H1 (cell line): ENCODE data around the gene CEP170. TPM values are rescaled to one million over a fixed set of nuclear protein-coding genes. Genes with fewer than 3 reads are reported as not detected.

Experiments used
- CTCF ChIA-PET: fragments of 300-600 bp; sonication (Branson Sonifier 250); formaldehyde crosslinking; loops from one replicate; lab custom pipeline; 2021; ENCODE audit not compliant: partially characterized antibody; lab: Charles Lee
- POLR2A ChIA-PET: fragments of 300-600 bp; sonication (Branson Sonifier 250); formaldehyde crosslinking; loops from one replicate; lab custom pipeline; 2021; ENCODE audit warnings: inconsistent platforms; ENCODE audit not compliant: partially characterized antibody; lab: Charles Lee
- DNase-seq, 2 experiments: peaks; one replicate each; pipeline versions ENCODE4 v3.0.0 to v3.0.0-alpha.2; 2010 to 2022; ENCODE audit warnings: low spot score in 2 of 2, low read depth in 1 of 2, mixed read lengths in 1 of 2
- FAIRE-seq: peaks from 2 replicates; lab custom pipeline; 2011; peaks lifted over from hg19 to GRCh38; lab: Jason Lieb, UNC
- H2AFZ ChIP-seq: 2 replicates; pipeline ENCODE4 v1.8.1; 2012; ENCODE audit warnings: low read length, inconsistent platforms
- H2AK5ac ChIP-seq: 2 replicates; pipeline ENCODE4 v1.6.1; 2013; ENCODE audit warnings: low read depth, low read length
- H2BK120ac ChIP-seq: replicated peaks from 2 replicates; pipeline ENCODE3; 2013; ENCODE audit warnings: low read depth, low read length, inconsistent platforms
- H2BK12ac ChIP-seq: 2 replicates; pipeline ENCODE4 v1.6.1; 2013; ENCODE audit warnings: low read depth, low read length
- H2BK15ac ChIP-seq: 2 replicates; pipeline ENCODE4 v1.6.1; 2013; ENCODE audit warnings: low read length
- H2BK20ac ChIP-seq: 2 replicates; pipeline ENCODE4 v1.6.1; 2013; ENCODE audit warnings: low read length
- H2BK5ac ChIP-seq: 2 replicates; pipeline ENCODE4 v1.6.1; 2013; ENCODE audit warnings: low read depth, low read length
- H3K14ac ChIP-seq: 2 replicates; pipeline ENCODE4 v1.6.1; 2013; ENCODE audit warnings: inconsistent platforms; ENCODE audit not compliant: insufficient read length
- H3K18ac ChIP-seq: 2 replicates; pipeline ENCODE4 v1.6.1; 2013; ENCODE audit warnings: low read length; ENCODE audit errors: extremely low read depth
- H3K23ac ChIP-seq: 2 replicates; pipeline ENCODE4 v1.6.1; 2013; ENCODE audit warnings: inconsistent platforms; ENCODE audit not compliant: insufficient read length
- H3K23me2 ChIP-seq: 2 replicates; pipeline ENCODE4 v1.6.1; 2013; ENCODE audit warnings: low read depth, low read length
- H3K27ac ChIP-seq: 2 replicates; pipeline ENCODE4 v1.6.1; 2011; ENCODE audit warnings: low read depth, low read length, inconsistent platforms
- H3K27me3 ChIP-seq, 4 experiments: replicated peaks in 1 of 4; 1 replicate in 1 of 4; 2 replicates in 3 of 4; pipeline versions ENCODE4 v1.6.1 to v1.8.1; 2011 to 2013; ENCODE audit warnings: low read length in 3 of 4, mild to moderate bottlenecking in 3 of 4, inconsistent platforms in 2 of 4, mixed read lengths in 2 of 4, moderate library complexity in 1 of 4; ENCODE audit not compliant: control insufficient read depth in 3 of 4, insufficient read depth in 3 of 4; ENCODE audit errors: extremely low read depth in 1 of 4
- H3K36me3 ChIP-seq, 4 experiments: 2 replicates each; pipeline versions ENCODE4 v1.6.1 to v1.8.1; 2011 to 2013; ENCODE audit warnings: mild to moderate bottlenecking in 4 of 4, low read length in 3 of 4, moderate library complexity in 2 of 4, control low read depth in 1 of 4, inconsistent platforms in 1 of 4; ENCODE audit not compliant: insufficient read depth in 4 of 4, control insufficient read depth in 2 of 4
- H3K4ac ChIP-seq: replicated peaks from 2 replicates; pipeline ENCODE3; 2013; ENCODE audit warnings: low read length, low read depth, mixed read lengths, inconsistent platforms; ENCODE audit not compliant: insufficient read length
- H3K4me1 ChIP-seq, 4 experiments: replicated peaks in 1 of 4; 1 replicate in 1 of 4; 2 replicates in 3 of 4; pipeline versions ENCODE4 v1.6.1 to v1.8.1; 2011 to 2013; ENCODE audit warnings: low read length in 3 of 4, inconsistent platforms in 2 of 4, mixed read lengths in 1 of 4; ENCODE audit not compliant: insufficient read depth in 4 of 4, control insufficient read depth in 3 of 4
- H3K4me2 ChIP-seq, 2 experiments: 2 replicates each; pipeline versions ENCODE4 v1.6.1 to v1.8.1; 2011 to 2013; ENCODE audit warnings: low read depth in 2 of 2, low read length in 2 of 2, control low read depth in 1 of 2, inconsistent platforms in 1 of 2, mild to moderate bottlenecking in 1 of 2; ENCODE audit not compliant: insufficient read depth in 1 of 2
- H3K4me3 ChIP-seq, 4 experiments: fragments of 200-600, 300-600 bp in 1 of 4; sonication (generic), shearing (Covaris generic), sonication (Bioruptor Twin) in 1 of 4; 2 replicates each; pipeline versions ENCODE4 v1.5.1 to v1.8.1; 2011 to 2016; ENCODE audit warnings: low read length in 4 of 4, low read depth in 3 of 4, control low read depth in 2 of 4, inconsistent platforms in 2 of 4, mild to moderate bottlenecking in 2 of 4, mixed read lengths in 1 of 4, moderate library complexity in 1 of 4; ENCODE audit not compliant: insufficient read depth in 2 of 4; ENCODE audit errors: extremely low read depth in 1 of 4
- H3K56ac ChIP-seq: replicated peaks from 2 replicates; pipeline ENCODE3; 2013; ENCODE audit warnings: low read depth, mild to moderate bottlenecking, mixed read lengths, low read length, inconsistent platforms; ENCODE audit not compliant: insufficient read length
- H3K79me1 ChIP-seq: 2 replicates; pipeline ENCODE4 v1.6.1; 2013; ENCODE audit warnings: low read depth, low read length, control low read depth
- H3K79me2 ChIP-seq, 2 experiments: 2 replicates each; pipeline versions ENCODE4 v1.6.1 to v1.8.1; 2012 to 2013; ENCODE audit warnings: low read length in 2 of 2, mild to moderate bottlenecking in 2 of 2, inconsistent platforms in 1 of 2; ENCODE audit not compliant: insufficient read depth in 2 of 2, control insufficient read depth in 1 of 2
- H3K9ac ChIP-seq, 4 experiments: replicated peaks in 1 of 4; 1 replicate in 1 of 4; 2 replicates in 3 of 4; pipeline versions ENCODE4 v1.6.1 to v1.8.1; 2011 to 2013; ENCODE audit warnings: low read depth in 3 of 4, low read length in 3 of 4, control low read depth in 2 of 4, mild to moderate bottlenecking in 2 of 4, moderate library complexity in 2 of 4, inconsistent platforms in 1 of 4; ENCODE audit errors: extremely low read depth in 1 of 4
- H3K9me3 ChIP-seq, 2 experiments: 2 replicates each; pipeline versions ENCODE4 v1.6.1 to v1.8.1; 2012 to 2013; ENCODE audit warnings: mild to moderate bottlenecking in 2 of 2, moderate library complexity in 2 of 2, control low read depth in 1 of 2, inconsistent platforms in 1 of 2, low read depth in 1 of 2, low read length in 1 of 2, mixed read lengths in 1 of 2; ENCODE audit not compliant: insufficient read depth in 2 of 2
- H4K20me1 ChIP-seq, 2 experiments: replicated peaks in 1 of 2; 2 replicates each; pipeline versions ENCODE3 to v1.8.1; 2011 to 2013; ENCODE audit warnings: inconsistent platforms in 2 of 2, low read length in 2 of 2, mild to moderate bottlenecking in 1 of 2; ENCODE audit not compliant: insufficient read depth in 2 of 2, control insufficient read depth in 1 of 2
- H4K5ac ChIP-seq: 2 replicates; pipeline ENCODE4 v1.6.1; 2013; ENCODE audit warnings: low read length, low read depth, mixed read lengths, inconsistent platforms; ENCODE audit not compliant: insufficient read length
- H4K8ac ChIP-seq: 2 replicates; pipeline ENCODE4 v1.8.0; 2013; ENCODE audit warnings: mild to moderate bottlenecking, moderate library complexity, low read length, inconsistent platforms; ENCODE audit not compliant: insufficient read depth; ENCODE audit errors: extremely low read depth
- H4K91ac ChIP-seq: replicated peaks from 2 replicates; pipeline ENCODE3; 2013; ENCODE audit warnings: low read length, mixed read lengths, inconsistent platforms; ENCODE audit not compliant: insufficient read length
- CREB1 ChIP-seq: IDR thresholded peaks from 2 replicates; pipeline ENCODE4 v1.6.1; 2012; ENCODE audit warnings: inconsistent platforms
- CTBP2 ChIP-seq: IDR thresholded peaks from 2 replicates; pipeline ENCODE4 v1.7.0; 2011; ENCODE audit warnings: borderline replicate concordance, mild to moderate bottlenecking, moderate library complexity, mixed read lengths, low read length; ENCODE audit not compliant: insufficient read depth, insufficient read length
- JUN ChIP-seq: IDR thresholded peaks from 2 replicates; pipeline ENCODE4 v1.6.1; 2011; ENCODE audit warnings: low read depth, mild to moderate bottlenecking, improper control_type of control experiment, low read length
- PHF8 ChIP-seq: fragments of 200-600 bp; sonication (generic); conservative IDR thresholded peaks from 2 replicates; pipeline ENCODE4 v1.7.1; 2012; ENCODE audit warnings: low read depth, mild to moderate bottlenecking, inconsistent platforms, low read length, moderate library complexity
- POLR2A ChIP-seq, 2 experiments: IDR thresholded peaks; 1 replicate in 1 of 2; 2 replicates in 1 of 2; pipeline ENCODE4 v1.6.1; 2011; ENCODE audit warnings: low read depth in 2 of 2, low read length in 2 of 2, mild to moderate bottlenecking in 2 of 2; ENCODE audit errors: control extremely low read depth in 1 of 2
- POU5F1 ChIP-seq: IDR thresholded peaks from 2 replicates; pipeline ENCODE4 v1.6.1; 2011; ENCODE audit warnings: low read depth, mild to moderate bottlenecking, low read length, moderate library complexity
- RBBP5 ChIP-seq: IDR thresholded peaks from 2 replicates; pipeline ENCODE4 v1.7.1; 2012; ENCODE audit warnings: low read depth, mild to moderate bottlenecking, inconsistent platforms, low read length, moderate library complexity, borderline replicate concordance
- RFX5 ChIP-seq: IDR thresholded peaks from 2 replicates; pipeline ENCODE4 v1.6.1; 2011; ENCODE audit warnings: low read depth, low read length, improper control_type of control experiment, borderline replicate concordance
- SP1 ChIP-seq: IDR thresholded peaks from 2 replicates; pipeline ENCODE4 v1.6.1; 2011; ENCODE audit warnings: low read depth, low read length
- SP4 ChIP-seq: IDR thresholded peaks from 2 replicates; pipeline ENCODE4 v1.6.1; 2012; ENCODE audit warnings: low read length, inconsistent platforms
- TBP ChIP-seq: IDR thresholded peaks from 2 replicates; pipeline ENCODE4 v1.6.1; 2011; ENCODE audit warnings: low read depth, low read length, improper control_type of control experiment
- TCF12 ChIP-seq: IDR thresholded peaks from 2 replicates; pipeline ENCODE4 v1.6.1; 2011; ENCODE audit warnings: low read depth, mild to moderate bottlenecking, low read length
- WGBS, 2 experiments: shearing (Covaris generic) in 1 of 2; methylation state at CpG; one replicate each; pipeline versions ENCODE4 v1.1.6 to v1.1.7; 2013 to 2015; ENCODE audit warnings: low lambda C conversion rate in 2 of 2, mixed read lengths in 2 of 2, inconsistent platforms in 1 of 2, low coverage in 1 of 2, missing lambda C conversion rate in 1 of 2; ENCODE audit not compliant: insufficient replicate concordance in 2 of 2, insufficient coverage in 1 of 2, insufficient read length in 1 of 2; ENCODE audit errors: extremely low coverage in 1 of 2, missing lambda C conversion rate in 1 of 2; 5-methylcytosine and 5-hydroxymethylcytosine counted together
- polyA plus RNA-seq, 7 experiments: library from polyadenylated mRNA; depleted of rRNA in 3 of 7; stranded (reverse) in 5 of 7; unstranded in 2 of 7; fragments of >200 nt in 5 of 7; fragments of 200-250 nt in 2 of 7; gene quantifications; 1 replicate in 5 of 7; 2 replicates in 1 of 7; 4 replicates in 1 of 7; pipeline versions ENCODE4 v1.2.1 to v1.2.3, GENCODE V29; 2011 to 2013; ENCODE audit warnings: missing spikeins in 2 of 7, mixed read lengths in 2 of 7
- total RNA-seq: library from RNA; stranded (reverse); fragmentation: NEBNext Ultra II Directional; extraction: Animal tissue kit (Norgen Biotek cat#: 25700); gene quantifications from 2 replicates; pipeline ENCODE4 v1.2.1, GENCODE V29; 2021
- TF ChIP-seq, protein P1 (sequence below): IDR thresholded peaks from 2 replicates; pipeline ENCODE4 v1.6.1; 2012; ENCODE audit warnings: inconsistent platforms
- TF ChIP-seq, protein P2 (sequence below): IDR thresholded peaks from 2 replicates; pipeline ENCODE4 v1.6.1; 2011; ENCODE audit warnings: low read length, improper control_type of control experiment

Gene CEP170
- total and polyA plus RNA-seq, 2 of the 8 experiments (the other 6 are each of a cell fraction or from before 2014, with no cell fraction given) = 33.1 to 97.2 TPM

DNA sequence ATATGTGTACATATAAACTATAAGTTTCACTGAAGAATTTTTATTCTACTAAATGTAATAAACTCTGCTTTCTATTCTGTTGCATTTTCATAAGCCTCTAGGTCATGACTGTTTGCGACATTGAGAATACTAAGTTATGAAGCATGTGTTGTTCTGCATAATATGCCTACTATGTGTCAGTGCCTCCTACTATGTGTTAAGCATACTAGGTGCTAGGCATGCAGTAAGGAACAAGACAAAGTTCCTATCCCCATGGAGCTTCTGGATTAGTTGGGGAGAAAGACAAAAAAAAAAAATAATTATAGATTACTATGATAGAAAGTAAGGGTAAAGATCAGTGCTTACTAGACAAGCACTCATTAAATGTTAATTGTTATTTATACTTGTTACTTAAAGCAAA, 2.1 kb upstream of the CEP170 start:
- Histone ChIP-seq H2AFZ (no peak overlapping the region), H3K79me2 (peaks cover 7 to 25% of the 10 kb centered on the region in 2 experiments; a peak in 3 of 4 replicates), H3K56ac (no peak overlapping the region), H2BK5ac (no peak overlapping the region), H2AK5ac (no peak overlapping the region), H3K36me3 (no peaks in the 10 kb centered on the region), H4K91ac (no peak overlapping the region), H2BK15ac (no peak overlapping the region), H3K27me3 (no peaks in the 10 kb centered on the region), H4K8ac (no peak overlapping the region), H3K9ac (no peak overlapping the region), H3K23ac (no peak overlapping the region), H2BK20ac (no peak overlapping the region), H3K27ac (no peak overlapping the region), H2BK12ac (no peak overlapping the region), H3K18ac (no peak overlapping the region), H4K20me1 (peaks cover 2 to 3% of the 10 kb centered on the region in 2 experiments), H3K4me2 (no peak overlapping the region; a peak in 1 of 4 replicates), H3K79me1 (no peaks in the 10 kb centered on the region), H3K14ac (no peak overlapping the region), H2BK120ac (no peak overlapping the region), H3K4me3 (no peak overlapping the region), H3K4me1 (peaks cover 0 to 3% (median 1%) of the 10 kb centered on the region in 4 experiments; a peak in 1 of 7 replicates), H4K5ac (no peak overlapping the region), H3K23me2 (peaks cover 16% of the 10 kb centered on the region), H3K9me3 (no peaks in the 10 kb centered on the region), H3K4ac (no peak overlapping the region)
- POLR2A ChIA-PET = interaction anchor here (3.7 kb wide), 1 partner anchor 8 kb away, joined by 15 read pairs; no protein-coding TSS in a partner anchor
- CTCF ChIA-PET = no interaction called here
- DNase-seq (no peak), FAIRE-seq (no peak)
- TF ChIP-seq TBP (no peak), JUN (no peak), PHF8 (no peak), RBBP5 (no peak), RFX5 (no peak), SP4 (no peak), TCF12 (no peak), CTBP2 (no peak), POLR2A (IDR thresholded peaks at IDR 0.05; ENCODE audit: control extremely low read depth in 1 of 2, low read depth in 2 of 2, low read length in 2 of 2) (no peak), POU5F1 (no peak), SP1 (no peak), CREB1 (no peak)
- TF ChIP-seq, protein P1, sequence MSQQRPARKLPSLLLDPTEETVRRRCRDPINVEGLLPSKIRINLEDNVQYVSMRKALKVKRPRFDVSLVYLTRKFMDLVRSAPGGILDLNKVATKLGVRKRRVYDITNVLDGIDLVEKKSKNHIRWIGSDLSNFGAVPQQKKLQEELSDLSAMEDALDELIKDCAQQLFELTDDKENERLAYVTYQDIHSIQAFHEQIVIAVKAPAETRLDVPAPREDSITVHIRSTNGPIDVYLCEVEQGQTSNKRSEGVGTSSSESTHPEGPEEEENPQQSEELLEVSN = no peak
- TF ChIP-seq, protein P2, sequence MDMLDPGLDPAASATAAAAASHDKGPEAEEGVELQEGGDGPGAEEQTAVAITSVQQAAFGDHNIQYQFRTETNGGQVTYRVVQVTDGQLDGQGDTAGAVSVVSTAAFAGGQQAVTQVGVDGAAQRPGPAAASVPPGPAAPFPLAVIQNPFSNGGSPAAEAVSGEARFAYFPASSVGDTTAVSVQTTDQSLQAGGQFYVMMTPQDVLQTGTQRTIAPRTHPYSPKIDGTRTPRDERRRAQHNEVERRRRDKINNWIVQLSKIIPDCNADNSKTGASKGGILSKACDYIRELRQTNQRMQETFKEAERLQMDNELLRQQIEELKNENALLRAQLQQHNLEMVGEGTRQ = no peak
- WGBS, 2 experiments = 100% methylated on average over 1 of the region's 1 CpG; no CpG with 5 or more reads in 1 of the 2 experiments
